ENCODE data around the gene PDCL2. TPM values are rescaled to one million over a fixed set of nuclear protein-coding genes. Genes with fewer than 3 reads are reported as not detected.

Gene PDCL2
- total and polyA plus RNA-seq, 2 of the 13 experiments (the other 11 are each of a cell fraction or from before 2014, with no cell fraction given): not detected

GRCh38 chr4:55571806-55572205 lies 20.2 kb downstream of the PDCL2 start:
- ChIA-PET CTCF (ENCODE audit: low intra/inter-chr PET ratio, low total read pairs) (no interaction called here), POLR2A (no interaction called here)
- intact Hi-C loops (cut with micrococcal nuclease; ENCODE audit: unreplicated experiment) (no loop called here), in situ Hi-C loops (cut with HindIII; ENCODE audit: extremely low pct_ligation_motif_present, low pct_unique_long_range_greater_than_20kb) (no loop called here)
- Histone ChIP-seq H4K20me1 (ENCODE audit: insufficient read depth, low read length) (no peaks in the 10 kb centered on the region), H3K27me3 (ENCODE audit: control insufficient read depth in 1 of 2, insufficient read depth in 2 of 2, low read length in 2 of 2) (0 out of 5 replicates have a peak, but pooled peaks cover 0 to 4% of the 10 kb centered on the region in 2 experiments), H2AFZ (ENCODE audit: low read length) (no peak overlapping the region), H3K27ac (ENCODE audit: extremely low read length, insufficient read depth, low read length) (no peak overlapping the region), H3K9me3 (ENCODE audit: low read length) (peaks cover 11% of the 10 kb centered on the region), H3K4me1 (ENCODE audit: insufficient read depth, low read length) (peaks cover 8% of the 10 kb centered on the region; the same call in 1 of the 2 replicates), H3K36me3 (replicated peaks in 1 of 2; ENCODE audit: control insufficient read depth in 1 of 2, insufficient read depth in 2 of 2, low read length in 2 of 2) (no peaks in the 10 kb centered on the region), H3K4me2 (ENCODE audit: low read depth, low read length) (no peak overlapping the region), H3K9ac (ENCODE audit: insufficient read depth, low read depth, low read length) (no peak overlapping the region), H3K79me2 (ENCODE audit: insufficient read depth, low read length) (no peaks in the 10 kb centered on the region), H3K4me3 (replicated peaks in 1 of 3; ENCODE audit: insufficient read depth in 1 of 3, low read depth in 2 of 3, low read length in 3 of 3) (no peak overlapping the region)
- no peak for ATAC-seq
- no TSS peak for BruUV-seq (replicated peaks)
- DNase-seq (ENCODE audit: low spot score): no peak
- FAIRE-seq: no peak
- TF ChIP-seq DPF2 (CRISPR knock-in tag; IDR thresholded peaks at IDR 0.05; ENCODE audit: borderline replicate concordance, low read depth) (no peak), AHR (CRISPR knock-in tag; IDR thresholded peaks at IDR 0.05) (no peak), ZHX1 (CRISPR knock-in tag; IDR thresholded peaks at IDR 0.05; ENCODE audit: low read depth) (no peak), FOXP1 (IDR thresholded peaks at IDR 0.05) (no peak), FOXP1 (CRISPR knock-in tag; IDR thresholded peaks at IDR 0.05) (no peak), CREB1 (IDR thresholded peaks at IDR 0.05) (no peak), CREB1 (CRISPR knock-in tag; IDR thresholded peaks at IDR 0.05) (no peak), ZNF781 (CRISPR knock-in tag; IDR thresholded peaks at IDR 0.05; ENCODE audit: borderline replicate concordance, not compliant biosample characterization) (no peak), ZSCAN31 (CRISPR knock-in tag; IDR thresholded peaks at IDR 0.05; ENCODE audit: low read depth) (no peak)
- TF ChIP-seq, protein P1, sequence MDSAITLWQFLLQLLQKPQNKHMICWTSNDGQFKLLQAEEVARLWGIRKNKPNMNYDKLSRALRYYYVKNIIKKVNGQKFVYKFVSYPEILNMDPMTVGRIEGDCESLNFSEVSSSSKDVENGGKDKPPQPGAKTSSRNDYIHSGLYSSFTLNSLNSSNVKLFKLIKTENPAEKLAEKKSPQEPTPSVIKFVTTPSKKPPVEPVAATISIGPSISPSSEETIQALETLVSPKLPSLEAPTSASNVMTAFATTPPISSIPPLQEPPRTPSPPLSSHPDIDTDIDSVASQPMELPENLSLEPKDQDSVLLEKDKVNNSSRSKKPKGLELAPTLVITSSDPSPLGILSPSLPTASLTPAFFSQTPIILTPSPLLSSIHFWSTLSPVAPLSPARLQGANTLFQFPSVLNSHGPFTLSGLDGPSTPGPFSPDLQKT (CRISPR knock-in tag; IDR thresholded peaks at IDR 0.05; ENCODE audit: borderline replicate concordance): no peak
- TF ChIP-seq, protein P2, sequence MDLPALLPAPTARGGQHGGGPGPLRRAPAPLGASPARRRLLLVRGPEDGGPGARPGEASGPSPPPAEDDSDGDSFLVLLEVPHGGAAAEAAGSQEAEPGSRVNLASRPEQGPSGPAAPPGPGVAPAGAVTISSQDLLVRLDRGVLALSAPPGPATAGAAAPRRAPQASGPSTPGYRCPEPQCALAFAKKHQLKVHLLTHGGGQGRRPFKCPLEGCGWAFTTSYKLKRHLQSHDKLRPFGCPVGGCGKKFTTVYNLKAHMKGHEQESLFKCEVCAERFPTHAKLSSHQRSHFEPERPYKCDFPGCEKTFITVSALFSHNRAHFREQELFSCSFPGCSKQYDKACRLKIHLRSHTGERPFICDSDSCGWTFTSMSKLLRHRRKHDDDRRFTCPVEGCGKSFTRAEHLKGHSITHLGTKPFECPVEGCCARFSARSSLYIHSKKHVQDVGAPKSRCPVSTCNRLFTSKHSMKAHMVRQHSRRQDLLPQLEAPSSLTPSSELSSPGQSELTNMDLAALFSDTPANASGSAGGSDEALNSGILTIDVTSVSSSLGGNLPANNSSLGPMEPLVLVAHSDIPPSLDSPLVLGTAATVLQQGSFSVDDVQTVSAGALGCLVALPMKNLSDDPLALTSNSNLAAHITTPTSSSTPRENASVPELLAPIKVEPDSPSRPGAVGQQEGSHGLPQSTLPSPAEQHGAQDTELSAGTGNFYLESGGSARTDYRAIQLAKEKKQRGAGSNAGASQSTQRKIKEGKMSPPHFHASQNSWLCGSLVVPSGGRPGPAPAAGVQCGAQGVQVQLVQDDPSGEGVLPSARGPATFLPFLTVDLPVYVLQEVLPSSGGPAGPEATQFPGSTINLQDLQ (CRISPR knock-in tag; IDR thresholded peaks at IDR 0.05): no peak
- 31% methylated on average over 3 of the region's 3 CpGs for WGBS (ENCODE audit: low lambda C conversion rate)
